CD4-positive, alpha-beta T cell (primary cell): ENCODE data around the gene COL5A1. TPM values are rescaled to one million over a fixed set of nuclear protein-coding genes. Genes with fewer than 3 reads are reported as not detected.

ENCODE experiments used
- ATAC-seq: fragments of 200-7000 bp; cut with Tn5 transposase; one replicate; pipeline ENCODE4 v1.10.0; 2022; ENCODE audit warnings: mild to moderate bottlenecking; ENCODE audit not compliant: poor library complexity
- CTCF ChIA-PET: fragments of 350-600 bp; sonication (Branson Sonifier 250); formaldehyde crosslinking; loops from one replicate; lab custom pipeline; 2021; ENCODE audit warnings: antibody characterized with exemption, inconsistent platforms; lab: Charles Lee
- POLR2A ChIA-PET: fragments of 350-600 bp; sonication (Branson Sonifier 250); formaldehyde crosslinking; loops from one replicate; lab custom pipeline; 2021; ENCODE audit warnings: antibody characterized with exemption, inconsistent platforms; lab: Charles Lee
- DNase-seq, 14 experiments: peaks; one replicate each; pipeline ENCODE4 v3.0.0-alpha.2; 2013 to 2020; ENCODE audit warnings: mixed read lengths in 2 of 14
- H3K27ac ChIP-seq, 2 donors: one replicate each; pipeline versions ENCODE4 v1.5.1 to v1.7.0; 2013; ENCODE audit warnings: low read length in 2 of 2, low read depth in 1 of 2, mild to moderate bottlenecking in 1 of 2
- H3K27me3 ChIP-seq, 2 experiments: 1 replicate in 1 of 2; 2 replicates in 1 of 2; pipeline versions ENCODE4 v1.6.1 to v1.7.0; 2013; ENCODE audit warnings: low read length in 2 of 2, control low read depth in 1 of 2, mild to moderate bottlenecking in 1 of 2, moderate library complexity in 1 of 2; ENCODE audit not compliant: insufficient read depth in 2 of 2, control insufficient read depth in 1 of 2
- H3K36me3 ChIP-seq: one replicate; pipeline ENCODE4 v1.6.1; 2013; ENCODE audit warnings: low read length, control low read depth; ENCODE audit not compliant: insufficient read depth
- H3K4me1 ChIP-seq: one replicate; pipeline ENCODE4 v1.6.1; 2013; ENCODE audit warnings: low read length, control low read depth; ENCODE audit not compliant: insufficient read depth
- H3K4me3 ChIP-seq: one replicate; pipeline ENCODE4 v1.5.1; 2013; ENCODE audit warnings: mild to moderate bottlenecking, low read length, moderate library complexity
- H3K9me3 ChIP-seq, 2 experiments: 1 replicate in 1 of 2; 2 replicates in 1 of 2; pipeline versions ENCODE4 v1.6.1 to v1.7.0; 2013; ENCODE audit warnings: low read length in 2 of 2, mild to moderate bottlenecking in 2 of 2, control low read depth in 1 of 2, moderate library complexity in 1 of 2; ENCODE audit not compliant: control insufficient read depth in 1 of 2, insufficient read depth in 1 of 2
- H3K27ac Mint-ChIP-seq: one replicate; pipeline ENCODE4 v1.8.0; 2020; ENCODE audit warnings: mixed read lengths
- H3K27me3 Mint-ChIP-seq: one replicate; pipeline ENCODE4 v1.8.0; 2021; ENCODE audit warnings: mixed read lengths
- H3K36me3 Mint-ChIP-seq: one replicate; pipeline ENCODE4 v1.8.0; 2021; ENCODE audit warnings: low read depth, mixed read lengths
- H3K4me1 Mint-ChIP-seq: one replicate; pipeline ENCODE4 v1.8.0; 2021; ENCODE audit warnings: low read depth, mixed read lengths
- H3K4me3 Mint-ChIP-seq: one replicate; pipeline ENCODE4 v1.8.0; 2020; ENCODE audit warnings: mild to moderate bottlenecking, mixed read lengths
- H3K9me3 Mint-ChIP-seq: one replicate; pipeline ENCODE4 v1.8.0; 2020; ENCODE audit warnings: mixed read lengths
- CTCF ChIP-seq: fragments of 200-600 bp; IDR thresholded peaks from one replicate; pipeline ENCODE4 v1.8.0; 2022; ENCODE audit warnings: antibody characterized with exemption, mild to moderate bottlenecking
- intact Hi-C, 2 experiments: fragments of 100-400 bp; cut with DNase I in 1 of 2; cut with micrococcal nuclease in 1 of 2; formaldehyde crosslinking; loops; one replicate each; pipeline versions ENCODE4 v1.15.1 to v1.9.0; 2023 to 2025; cut with DNase I, micrococcal nuclease
- total RNA-seq, 174 experiments: library from RNA in 2 of 174; stranded (reverse) in 2 of 174; gene quantifications; one replicate each; pipeline ENCODE4 v1.2.3 and lab custom pipeline; 2021 to 2026

COL5A1 gene
- total RNA-seq, 2 experiments from 2014 or later: 0.41 to 0.50 TPM

GRCh38 chr9:134820901-134821300 is 179.3 kb downstream of the COL5A1 start:
- no peak for DNase-seq
- Histone ChIP-seq H3K4me3 (no peak overlapping the region), H3K27ac (no peak overlapping the region), H3K36me3 (no peaks in the 10 kb centered on the region), H3K4me1 (no peaks in the 10 kb centered on the region), H3K9me3 (peaks cover 0 to 8% of the 10 kb centered on the region in 2 experiments), H3K27me3 (no peaks in the 10 kb centered on the region)
- intact Hi-C loops: no loop called here
- no peaks in the 10 kb centered on the region for H3K4me1 Mint-ChIP-seq
- no peak overlapping the region for H3K27ac Mint-ChIP-seq
- H3K36me3 Mint-ChIP-seq: no peaks in the 10 kb centered on the region
- H3K27me3 Mint-ChIP-seq: no peaks in the 10 kb centered on the region
- ChIA-PET POLR2A (no interaction called here), CTCF (no interaction called here)
- H3K9me3 Mint-ChIP-seq: no peaks in the 10 kb centered on the region
- H3K4me3 Mint-ChIP-seq: no peak overlapping the region
- no peak for TF ChIP-seq CTCF
- no peak for ATAC-seq

GRCh38 chr9:134822541-134822940 is 180.9 kb downstream of the COL5A1 start:
- DNase-seq (no peak), ATAC-seq (no peak)
- Mint-ChIP-seq H3K4me3 (no peak overlapping the region), H3K27ac (no peak overlapping the region), H3K9me3 (no peaks in the 10 kb centered on the region), H3K27me3 (no peaks in the 10 kb centered on the region), H3K4me1 (no peaks in the 10 kb centered on the region), H3K36me3 (no peaks in the 10 kb centered on the region)
- ChIA-PET CTCF (no interaction called here), POLR2A (no interaction called here)
- no peak overlapping the region for H3K27ac ChIP-seq
- no peak for TF ChIP-seq CTCF
- H3K4me1 ChIP-seq: no peaks in the 10 kb centered on the region
- H3K36me3 ChIP-seq: no peaks in the 10 kb centered on the region
- no peaks in the 10 kb centered on the region for H3K27me3 ChIP-seq
- H3K9me3 ChIP-seq: peaks cover 0 to 8% of the 10 kb centered on the region in 2 experiments
- intact Hi-C loops: no loop called here
- no peak overlapping the region for H3K4me3 ChIP-seq

- no peak for ATAC-seq
- intact Hi-C loops: no loop called here
- CTCF ChIA-PET: no interaction called here
Measured at GRCh38 chr9:134823623-134824022, 182.0 kb downstream of the COL5A1 start.

More at GRCh38 chr9:134823623-134824022, 182.0 kb downstream of the COL5A1 start:
- no peaks in the 10 kb centered on the region for H3K36me3 ChIP-seq
- Mint-ChIP-seq H3K9me3 (no peaks in the 10 kb centered on the region), H3K27ac (no peak overlapping the region), H3K27me3 (no peaks in the 10 kb centered on the region), H3K4me3 (no peak overlapping the region), H3K4me1 (no peaks in the 10 kb centered on the region), H3K36me3 (no peaks in the 10 kb centered on the region)
- DNase-seq: no peak
- H3K27me3 ChIP-seq: no peaks in the 10 kb centered on the region
- H3K27ac ChIP-seq: no peak overlapping the region
- H3K9me3 ChIP-seq: peaks cover 0 to 8% of the 10 kb centered on the region in 2 experiments
- POLR2A ChIA-PET: no interaction called here
- no peak overlapping the region for H3K4me3 ChIP-seq
- no peak for TF ChIP-seq CTCF
- no peaks in the 10 kb centered on the region for H3K4me1 ChIP-seq
